ENCODE results near the gene CHRNB2. TPM values are rescaled to one million over a fixed set of nuclear protein-coding genes. Genes with fewer than 3 reads are reported as not detected.

Gene CHRNB2
- total and polyA plus RNA-seq, 9 of the 15 experiments (the other 6 are each of a cell fraction or from before 2014, with no cell fraction given): 0.01 TPM; not detected in 8

- Histone ChIP-seq H3K27ac (ENCODE audit: extremely low read depth, low read depth, low read length) (no peak overlapping the region), H3K4me3 (no peak overlapping the region), H3K36me3 (ENCODE audit: control insufficient read depth, insufficient read depth, low read length) (no peaks in the 10 kb centered on the region), H3K4me2 (ENCODE audit: insufficient read depth, low read length) (no peak overlapping the region), H2AFZ (ENCODE audit: low read depth, low read length) (no peak overlapping the region), H3K4me1 (replicated peaks in 1 of 2; ENCODE audit: control insufficient read depth in 2 of 2, insufficient read depth in 2 of 2, low read length in 2 of 2) (peaks cover 0 to 4% of the 10 kb centered on the region in 2 experiments; a peak in 1 of 5 replicates), H3K9me3 (replicated peaks; ENCODE audit: control insufficient read depth, insufficient read depth, low read depth, low read length) (no peaks in the 10 kb centered on the region), H3K9ac (ENCODE audit: insufficient read depth in 1 of 2, low read depth in 2 of 2, low read length in 2 of 2) (no peak overlapping the region), H4K20me1 (replicated peaks; ENCODE audit: control insufficient read depth, insufficient read depth, low read length) (no peaks in the 10 kb centered on the region), H3K79me2 (ENCODE audit: control insufficient read depth, insufficient read depth, low read length) (no peaks in the 10 kb centered on the region), H3K27me3 (ENCODE audit: control insufficient read depth in 2 of 2, insufficient read depth in 2 of 2, low read length in 2 of 2) (peaks cover 21 to 53% of the 10 kb centered on the region in 2 experiments), H3K9me1 (ENCODE audit: control insufficient read depth, insufficient read depth, low read length) (no peaks in the 10 kb centered on the region)
- no TSS peak for BruUV-seq (replicated peaks)
- in situ Hi-C loops (cut with MboI) (no loop called here), intact Hi-C loops (cut with micrococcal nuclease) (no loop called here)
- ChIA-PET CTCF (ENCODE audit: low intra/inter-chr PET ratio) (no interaction called here), POLR2A (interaction anchor here (0.8 to 2.3 kb wide), 3 partner anchors 10 to 66 kb away, joined by 3 to 12 read pairs (median 3); no protein-coding TSS in a partner anchor)
- TF ChIP-seq ZNF354B (CRISPR knock-in tag; IDR thresholded peaks at IDR 0.05): no peak
- TF ChIP-seq CBX2 (IDR thresholded peaks at IDR 0.05; ENCODE audit: insufficient read depth, low read length, poor library complexity, severe bottlenecking): no peak
- no peak for TF ChIP-seq KLF13 (tag; IDR thresholded peaks at IDR 0.05; ENCODE audit: borderline replicate concordance, low read depth)
- TF ChIP-seq RAD21 (CRISPR knock-in tag; conservative IDR thresholded peaks at IDR 0.05 in 1 of 2, IDR thresholded peaks at IDR 0.05 in 1 of 2): no peak
- no peak for TF ChIP-seq PPARD (CRISPR knock-in tag; IDR thresholded peaks at IDR 0.05)
- no peak for TF ChIP-seq HES1 (IDR thresholded peaks at IDR 0.05; ENCODE audit: low read depth)
- TF ChIP-seq ZNF696 (CRISPR knock-in tag; conservative IDR thresholded peaks at IDR 0.05): no peak
- no peak for TF ChIP-seq ZBTB33 (CRISPR knock-in tag; IDR thresholded peaks at IDR 0.05)
- TF ChIP-seq KAT7 (CRISPR knock-in tag; IDR thresholded peaks at IDR 0.05; ENCODE audit: borderline replicate concordance): no peak
- no peak for TF ChIP-seq SP1 (CRISPR knock-in tag; IDR thresholded peaks at IDR 0.05)
- TF ChIP-seq SNRNP70 (optimal IDR thresholded peaks at IDR 0.05; ENCODE audit: low read depth, low read length): no peak
- TF ChIP-seq ZNF57 (CRISPR knock-in tag; IDR thresholded peaks at IDR 0.05): no peak
- TF ChIP-seq RBFOX2 (IDR thresholded peaks at IDR 0.05; ENCODE audit: low read depth, low read length): no peak
- FAIRE-seq (no peak), DNase-seq (ENCODE audit: extremely low read depth in 1 of 4, low spot score in 3 of 4) (no peak), ATAC-seq (no peak)
- WGBS (ENCODE audit: insufficient coverage, low coverage, missing lambda C conversion rate): 24% methylated on average over 9 of the region's 9 CpGs
Observed at GRCh38 chr1:154519591-154519991, 48.0 kb upstream of the CHRNB2 start.
